ENCODE measurements around the gene MC1R. TPM values are rescaled to one million over a fixed set of nuclear protein-coding genes. Genes with fewer than 3 reads are reported as not detected.

The MC1R gene
- total RNA-seq, 1 donor from 2014 or later: 6.8 TPM

GRCh38 chr16:89969741-89970410, 51.2 kb downstream of the MC1R start:
- intact Hi-C loops (cut with micrococcal nuclease): loop anchor here (5.0 kb wide), 1 partner anchor 37 kb away; no protein-coding TSS in a partner anchor
- H3K27ac Mint-ChIP-seq: no peak overlapping the region
- CTCF ChIA-PET: no interaction called here

More at GRCh38 chr16:89969741-89970410, 51.2 kb downstream of the MC1R start:
- no peaks in the 10 kb centered on the region for H3K27me3 Mint-ChIP-seq
- POLR2A ChIA-PET: interaction anchor here (0.7 to 0.9 kb wide), 2 partner anchors 16 to 52 kb away, joined by 3 read pairs; no protein-coding TSS in a partner anchor
- H3K36me3 Mint-ChIP-seq (ENCODE audit: low read depth): peaks cover 15% of the 10 kb centered on the region
- no peaks in the 10 kb centered on the region for H3K9me3 Mint-ChIP-seq
- DNase-seq (no peak), ATAC-seq (ENCODE audit: low read depth) (no peak)
- H3K4me3 Mint-ChIP-seq: no peak overlapping the region
- TF ChIP-seq CTCF (IDR thresholded peaks at IDR 0.05): no peak
- peaks cover 36% of the 10 kb centered on the region for H3K4me1 Mint-ChIP-seq

Other genes starting within 250 kb of the MC1R start
- 67.9 and 76.1 TPM in 2 replicates for gene CDK10, start 232.2 kb upstream of the MC1R start, total RNA-seq
- 6.9 and 7.0 TPM in 2 replicates for gene SPATA2L, start 217.2 kb upstream of the MC1R start, total RNA-seq
- gene VPS9D1, start 198.0 kb upstream of the MC1R start, total RNA-seq: 6.6 and 7.4 TPM in 2 replicates
- 43.8 and 52.0 TPM in 2 replicates for gene ZNF276, start 197.3 kb upstream of the MC1R start, total RNA-seq
- gene FANCA, start 102.2 kb upstream of the MC1R start, total RNA-seq: 27.7 and 33.7 TPM in 2 replicates
- 0.46 and 1.2 TPM in 2 replicates for gene SPIRE2, start 90.4 kb upstream of the MC1R start, total RNA-seq
- 256 and 273 TPM in 2 replicates for gene TCF25, start 45.3 kb upstream of the MC1R start, total RNA-seq
- gene TUBB3, start 4.5 kb downstream of the MC1R start, total RNA-seq: 0.33 and 0.42 TPM in 2 replicates
- gene DEF8, start 29.9 kb downstream of the MC1R start, total RNA-seq: 45.2 and 51.5 TPM in 2 replicates
- gene DBNDD1, start 100.6 kb downstream of the MC1R start, total RNA-seq: 0.32 and 0.47 TPM in 2 replicates
- not detected in 2 replicates for gene PRDM7, start 158.5 kb downstream of the MC1R start, total RNA-seq